Activated T-cell treated with anti-CD3 and anti-CD28 coated beads, Interleukin-2, amount 50 U/mL, for 72 hours (primary cell): ENCODE data around the gene SP6. TPM values are rescaled to one million over a fixed set of nuclear protein-coding genes. Genes with fewer than 3 reads are reported as not detected.

Source experiments
- ATAC-seq, 2 donors: fragments of 150-1000 bp; cut with Tn5 transposase; replicated peaks in 1 of 2; 2 replicates each; pipeline ENCODE4 v1.10.0; 2021; ENCODE audit warnings: moderate library complexity in 2 of 2, mild to moderate bottlenecking in 1 of 2
- DNase-seq, 2 donors: peaks; one replicate each; pipeline ENCODE4 v3.0.0; 2021 to 2022; ENCODE audit warnings: mixed read lengths in 1 of 2
- H3K27ac Mint-ChIP-seq: one replicate; pipeline ENCODE4 v1.8.0; 2022; ENCODE audit warnings: mild to moderate bottlenecking, moderate library complexity, mixed read lengths
- H3K27me3 Mint-ChIP-seq: one replicate; pipeline ENCODE4 v1.8.0; 2022; ENCODE audit warnings: low read depth, mixed read lengths
- H3K36me3 Mint-ChIP-seq, 2 donors: one replicate each; pipeline ENCODE4 v1.8.0; 2022; ENCODE audit warnings: mixed read lengths in 2 of 2, mild to moderate bottlenecking in 1 of 2; ENCODE audit not compliant: insufficient read depth in 2 of 2
- H3K4me1 Mint-ChIP-seq: one replicate; pipeline ENCODE4 v1.8.0; 2022; ENCODE audit warnings: low read depth, mixed read lengths
- H3K4me3 Mint-ChIP-seq, 2 donors: one replicate each; pipeline ENCODE4 v1.8.0; 2022; ENCODE audit warnings: mild to moderate bottlenecking in 2 of 2, mixed read lengths in 2 of 2, moderate library complexity in 2 of 2
- H3K9me3 Mint-ChIP-seq, 2 donors: one replicate each; pipeline ENCODE4 v1.8.0; 2022; ENCODE audit warnings: mixed read lengths in 2 of 2
- total RNA-seq, 2 donors: library from RNA; stranded (reverse); gene quantifications; one replicate each; pipeline ENCODE4 v1.2.3, GENCODE V29; 2022

SP6 gene
- total RNA-seq, 2 donors from 2014 or later: 0.12 to 0.28 TPM

- H3K4me3 Mint-ChIP-seq: no peak overlapping the region
- H3K27me3 Mint-ChIP-seq: peaks cover 60% of the 10 kb centered on the region
- ATAC-seq (no peak), DNase-seq (no peak)
- peaks cover 9% of the 10 kb centered on the region for H3K4me1 Mint-ChIP-seq
- no peak overlapping the region for H3K27ac Mint-ChIP-seq
- H3K9me3 Mint-ChIP-seq: no peaks in the 10 kb centered on the region
- H3K36me3 Mint-ChIP-seq: no peaks in the 10 kb centered on the region
Measured at GRCh38 chr17:47856830-47857229, 5.9 kb upstream of the SP6 start.

GRCh38 chr17:47855737-47856136 lies 4.8 kb upstream of the SP6 start:
- ATAC-seq: no peak
- no peak for DNase-seq
- peaks cover 66% of the 10 kb centered on the region for H3K27me3 Mint-ChIP-seq

GRCh38 chr17:47853616-47854015 lies 2.7 kb upstream of the SP6 start:
- Mint-ChIP-seq H3K27me3 (peaks cover 79% of the 10 kb centered on the region), H3K9me3 (no peaks in the 10 kb centered on the region), H3K4me1 (peaks cover 22% of the 10 kb centered on the region), H3K27ac (no peak overlapping the region), H3K36me3 (no peaks in the 10 kb centered on the region), H3K4me3 (no peak overlapping the region)
- DNase-seq (no peak), ATAC-seq (no peak)

More at GRCh38 chr17:47855737-47856136, 4.8 kb upstream of the SP6 start:
- Mint-ChIP-seq H3K4me3 (no peak overlapping the region), H3K27ac (no peak overlapping the region), H3K9me3 (no peaks in the 10 kb centered on the region), H3K36me3 (no peaks in the 10 kb centered on the region), H3K4me1 (peaks cover 15% of the 10 kb centered on the region)

- DNase-seq: peak in 1 of 2 donors; percentile 36
- Mint-ChIP-seq H3K9me3 (no peaks in the 10 kb centered on the region), H3K4me1 (peaks cover 22% of the 10 kb centered on the region), H3K4me3 (peak overlapping the region; percentile 64 to 75), H3K27ac (no peak overlapping the region), H3K27me3 (peaks cover 87% of the 10 kb centered on the region), H3K36me3 (no peaks in the 10 kb centered on the region)
- ATAC-seq: no peak
Measured at GRCh38 chr17:47852113-47852949, 1.4 kb upstream of the SP6 start.

GRCh38 chr17:47851764-47852112 lies 775 bp upstream of the SP6 start:
- no peak for DNase-seq
- H3K36me3 Mint-ChIP-seq: no peaks in the 10 kb centered on the region
- H3K27me3 Mint-ChIP-seq: peaks cover 89% of the 10 kb centered on the region
- H3K27ac Mint-ChIP-seq: no peak overlapping the region
- no peaks in the 10 kb centered on the region for H3K9me3 Mint-ChIP-seq
- H3K4me3 Mint-ChIP-seq: peak overlapping the region; percentile 64 to 75
- peaks cover 28% of the 10 kb centered on the region for H3K4me1 Mint-ChIP-seq
- no peak for ATAC-seq

- H3K27ac Mint-ChIP-seq: no peak overlapping the region
- ATAC-seq: no peak
- no peaks in the 10 kb centered on the region for H3K36me3 Mint-ChIP-seq
Measured at GRCh38 chr17:47850373-47850691, 631 bp downstream of the SP6 start.

GRCh38 chr17:47848198-47848513 lies 2.8 kb downstream of the SP6 start:
- Mint-ChIP-seq H3K36me3 (no peaks in the 10 kb centered on the region), H3K4me3 (no peak overlapping the region), H3K27ac (no peak overlapping the region), H3K27me3 (peaks cover 81% of the 10 kb centered on the region), H3K4me1 (peaks cover 31% of the 10 kb centered on the region), H3K9me3 (no peaks in the 10 kb centered on the region)
- ATAC-seq (no peak), DNase-seq (no peak)

More at GRCh38 chr17:47850373-47850691, 631 bp downstream of the SP6 start:
- Mint-ChIP-seq H3K27me3 (peaks cover 89% of the 10 kb centered on the region), H3K4me3 (peak overlapping the region; percentile 77), H3K4me1 (peaks cover 29% of the 10 kb centered on the region), H3K9me3 (no peaks in the 10 kb centered on the region)
- DNase-seq: no peak

- Mint-ChIP-seq H3K4me3 (peak overlapping the region in 1 of 2 donors; percentile 61), H3K36me3 (no peaks in the 10 kb centered on the region), H3K27me3 (peaks cover 75% of the 10 kb centered on the region), H3K27ac (no peak overlapping the region), H3K4me1 (peaks cover 36% of the 10 kb centered on the region), H3K9me3 (no peaks in the 10 kb centered on the region)
- DNase-seq: peak; percentile 51 to 58
- peak; percentile 39 to 59 for ATAC-seq
Measured at GRCh38 chr17:47847341-47848197, 3.4 kb downstream of the SP6 start.

GRCh38 chr17:47846716-47847340 lies 4.1 kb downstream of the SP6 start:
- H3K9me3 Mint-ChIP-seq: no peaks in the 10 kb centered on the region

GRCh38 chr17:47845716-47846075 lies 5.3 kb downstream of the SP6 start:
- Mint-ChIP-seq H3K27me3 (peaks cover 62% of the 10 kb centered on the region), H3K27ac (no peak overlapping the region), H3K36me3 (peaks cover 0 to 1% of the 10 kb centered on the region in 2 donors), H3K4me3 (no peak overlapping the region), H3K4me1 (peaks cover 37% of the 10 kb centered on the region), H3K9me3 (no peaks in the 10 kb centered on the region)
- no peak for ATAC-seq
- no peak for DNase-seq

More at GRCh38 chr17:47846716-47847340, 4.1 kb downstream of the SP6 start:
- Mint-ChIP-seq H3K4me1 (peaks cover 36% of the 10 kb centered on the region), H3K4me3 (peak overlapping the region in 1 of 2 donors; percentile 61), H3K27me3 (peaks cover 68% of the 10 kb centered on the region), H3K27ac (no peak overlapping the region), H3K36me3 (no peaks in the 10 kb centered on the region)
- DNase-seq (no peak), ATAC-seq (no peak)

GRCh38 chr17:47844814-47845715 lies 5.9 kb downstream of the SP6 start:
- peaks cover 56% of the 10 kb centered on the region for H3K27me3 Mint-ChIP-seq

GRCh38 chr17:47844227-47844626 lies 6.7 kb downstream of the SP6 start:
- Mint-ChIP-seq H3K27ac (no peak overlapping the region), H3K36me3 (peaks cover 0 to 1% of the 10 kb centered on the region in 2 donors), H3K9me3 (no peaks in the 10 kb centered on the region), H3K27me3 (peaks cover 48% of the 10 kb centered on the region), H3K4me3 (no peak overlapping the region), H3K4me1 (peaks cover 44% of the 10 kb centered on the region)
- DNase-seq (no peak), ATAC-seq (no peak)

More at GRCh38 chr17:47844814-47845715, 5.9 kb downstream of the SP6 start:
- peaks cover 0 to 1% of the 10 kb centered on the region in 2 donors for H3K36me3 Mint-ChIP-seq
- H3K4me3 Mint-ChIP-seq: no peak overlapping the region
- peaks cover 37% of the 10 kb centered on the region for H3K4me1 Mint-ChIP-seq
- ATAC-seq: no peak
- no peaks in the 10 kb centered on the region for H3K9me3 Mint-ChIP-seq
- DNase-seq: no peak
- no peak overlapping the region for H3K27ac Mint-ChIP-seq
